CD4-positive, alpha-beta T cell treated with Interleukin-6 at 100 ng/mL for 8 hours (primary cell): ENCODE data around the gene NRIP1.
"Not testable (repeated sequence)": the region's sequence is repeated elsewhere in the genome, so short reads cannot be mapped to it uniquely, and the experiment has no call there.

Source experiments
- DNase-seq: peaks from one replicate; pipeline ENCODE4 v3.0.0-alpha.2; 2020; ENCODE audit warnings: mixed read lengths, low spot score

The NRIP1 gene

DNA sequence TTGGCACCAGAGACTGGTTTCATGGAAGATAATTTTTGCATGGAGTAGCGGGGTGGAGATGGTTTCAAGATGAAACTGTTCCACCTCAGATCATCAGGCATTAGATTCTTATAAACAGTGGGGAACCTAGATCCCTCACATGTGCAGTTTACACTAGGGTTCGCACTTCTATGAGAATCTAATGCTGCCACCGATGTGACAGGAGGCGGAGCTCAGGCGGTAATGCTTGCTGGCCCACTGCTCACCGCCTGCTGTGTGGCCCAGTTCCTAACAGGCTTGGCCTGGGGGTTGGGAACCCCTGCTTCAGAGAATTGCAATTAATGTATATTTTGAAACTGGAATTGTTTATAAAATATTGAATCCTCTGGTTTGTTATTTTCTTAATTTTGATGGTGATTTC, 92.1 kb downstream of the NRIP1 start:
- DNase-seq: no peak

DNA sequence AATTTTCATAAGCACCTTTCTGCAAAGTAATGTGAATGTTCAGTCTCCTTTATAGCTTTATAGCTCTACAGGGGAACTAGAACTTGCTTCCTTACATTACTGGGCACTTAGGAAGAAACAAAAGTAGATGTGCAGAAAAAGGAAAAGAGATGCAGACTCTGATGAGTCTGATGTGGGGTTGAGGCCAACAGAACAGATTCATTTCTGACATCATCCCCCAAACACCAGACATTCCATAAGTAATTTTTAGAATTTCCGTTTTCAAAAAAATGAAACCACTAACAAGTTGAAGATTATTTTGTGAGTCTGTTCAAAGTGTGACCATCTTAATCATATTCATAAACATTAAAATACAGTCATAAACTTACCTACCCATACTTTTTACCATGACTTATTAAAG, 96.0 kb downstream of the NRIP1 start:
- no peak for DNase-seq

DNA sequence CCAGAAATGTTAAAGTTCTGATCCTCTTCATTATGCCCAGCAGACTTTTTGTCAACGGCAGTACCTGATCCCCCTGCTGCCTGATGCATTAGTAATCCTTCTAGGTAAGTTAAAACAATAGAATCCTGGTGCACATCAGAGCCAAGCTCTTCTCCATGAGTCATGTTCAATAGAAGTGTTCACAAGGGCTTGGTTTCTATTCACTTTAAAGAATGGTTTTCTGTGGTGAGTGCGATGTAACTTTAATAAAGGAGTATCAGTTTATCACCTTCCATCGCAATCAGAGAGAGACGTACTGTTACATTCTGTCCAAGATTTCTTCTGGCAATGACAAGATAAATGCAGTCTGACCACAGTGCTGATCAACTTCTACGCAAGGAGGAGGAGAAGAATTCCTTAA, 96.8 kb downstream of the NRIP1 start:
- DNase-seq: no peak

DNA sequence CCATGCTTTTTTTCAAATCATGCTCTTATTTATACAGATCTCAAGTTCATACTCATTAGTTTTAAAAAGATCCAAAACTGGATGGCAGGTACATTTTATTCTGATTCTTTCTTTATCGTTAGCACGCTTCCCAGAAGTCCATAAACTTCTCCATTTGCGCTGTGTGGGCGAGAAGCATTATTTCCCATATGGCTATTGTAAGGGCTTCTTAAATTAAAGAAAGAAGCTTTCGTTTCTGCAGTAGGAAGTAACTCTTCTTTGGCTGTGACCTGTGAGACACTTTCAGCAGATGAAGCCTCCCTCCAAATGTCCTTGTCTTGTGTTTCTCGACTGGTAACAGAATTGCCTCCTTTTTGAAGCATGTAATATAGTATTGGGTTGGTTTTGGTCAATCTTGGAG, 100.2 kb downstream of the NRIP1 start:
- DNase-seq: no peak

DNA sequence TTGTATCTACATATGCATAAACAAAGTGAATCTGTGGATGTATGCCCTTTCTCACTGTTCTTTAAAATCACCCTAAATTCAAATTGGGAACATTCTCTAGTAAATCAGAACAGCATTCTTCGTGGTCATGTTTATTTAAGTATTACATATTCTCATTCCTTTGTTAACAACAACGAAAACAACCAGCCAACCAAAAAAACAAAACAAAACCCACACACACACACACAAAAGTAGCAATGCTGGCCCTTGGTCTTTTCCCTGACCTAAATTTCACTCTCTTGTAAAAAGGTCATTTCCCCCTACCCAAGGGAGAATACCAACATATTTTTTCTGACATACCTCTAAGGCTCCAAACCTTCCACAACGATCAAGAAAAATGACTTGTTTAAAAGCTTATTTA, 102.6 kb downstream of the NRIP1 start:
- no peak for DNase-seq

DNA sequence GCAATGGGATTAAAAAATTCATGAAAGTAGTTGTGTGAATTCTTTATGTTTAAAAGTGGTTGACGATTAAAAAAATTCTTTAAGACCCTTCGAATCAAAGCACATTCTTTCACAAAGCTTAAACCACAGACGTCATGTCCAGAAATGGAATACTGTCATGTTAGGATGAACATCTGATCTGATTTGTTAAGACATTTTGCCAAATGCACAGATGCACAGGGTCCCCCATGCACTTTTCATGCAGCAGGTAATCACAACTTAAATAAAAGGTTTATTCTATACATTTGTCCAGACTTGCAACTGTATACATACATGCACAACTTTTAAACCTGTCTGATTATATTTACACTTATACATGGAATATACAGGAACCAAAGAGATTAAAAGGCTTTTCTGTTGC, 103.3 kb downstream of the NRIP1 start:
- DNase-seq: no peak

DNA sequence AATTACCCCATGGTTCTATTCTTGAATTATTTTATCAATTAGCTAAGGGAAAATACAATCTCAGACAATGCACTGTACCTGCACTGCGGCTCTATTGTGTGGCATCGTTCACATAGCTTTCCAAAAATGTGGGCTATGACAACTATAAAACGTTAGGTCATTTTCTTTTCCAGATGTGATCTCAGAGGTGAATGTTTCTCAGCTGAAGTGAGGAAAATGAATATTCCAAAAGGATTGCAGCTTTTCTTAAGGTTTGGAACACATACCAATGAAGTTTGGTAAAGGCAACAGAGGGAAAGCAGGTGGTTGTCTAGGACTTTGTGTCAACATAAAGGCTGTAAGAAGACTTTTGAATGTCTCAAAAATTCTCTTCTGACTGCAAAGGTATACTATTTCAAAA, 105.5 kb downstream of the NRIP1 start:
- DNase-seq: no peak

DNA sequence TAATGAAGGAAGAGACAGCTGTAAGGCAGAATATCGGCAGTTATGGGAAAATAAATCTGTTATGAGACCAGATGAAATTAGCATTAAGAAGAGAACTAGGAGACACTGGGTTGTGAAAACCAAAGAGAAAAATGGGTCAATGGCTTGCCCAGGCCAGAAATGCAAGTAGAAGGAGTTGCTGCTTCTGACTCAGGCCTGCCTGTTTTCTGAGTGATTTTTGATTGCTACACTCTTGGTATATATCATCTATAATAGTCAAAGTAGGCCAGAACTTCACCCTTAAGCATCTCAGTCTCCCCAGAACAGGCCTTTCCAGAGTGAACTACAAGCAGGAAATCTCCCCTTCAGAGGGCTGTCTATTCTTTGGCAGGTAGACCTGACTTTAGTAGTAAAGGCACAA, 107.0 kb downstream of the NRIP1 start:
- DNase-seq: no peak

DNA sequence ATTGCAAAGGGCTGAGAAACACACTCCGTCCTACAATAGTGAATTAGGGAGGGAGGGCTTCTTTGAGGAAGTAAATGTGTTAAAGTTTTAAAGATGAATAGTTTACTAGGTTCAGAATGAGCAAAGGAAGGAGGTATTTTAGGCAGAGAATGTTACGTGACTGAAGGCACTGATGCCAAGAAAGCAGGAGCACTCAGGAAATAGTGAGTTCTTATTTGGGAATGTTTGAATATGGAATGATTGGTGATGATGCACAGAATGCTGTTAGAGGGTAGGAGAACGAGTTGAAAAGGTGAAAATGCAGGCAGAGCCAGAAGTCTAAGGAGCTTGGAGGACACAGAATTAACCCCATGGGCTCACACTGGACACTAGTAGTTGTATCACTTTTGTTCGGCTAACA, 108.0 kb downstream of the NRIP1 start:
- DNase-seq: no peak

DNA sequence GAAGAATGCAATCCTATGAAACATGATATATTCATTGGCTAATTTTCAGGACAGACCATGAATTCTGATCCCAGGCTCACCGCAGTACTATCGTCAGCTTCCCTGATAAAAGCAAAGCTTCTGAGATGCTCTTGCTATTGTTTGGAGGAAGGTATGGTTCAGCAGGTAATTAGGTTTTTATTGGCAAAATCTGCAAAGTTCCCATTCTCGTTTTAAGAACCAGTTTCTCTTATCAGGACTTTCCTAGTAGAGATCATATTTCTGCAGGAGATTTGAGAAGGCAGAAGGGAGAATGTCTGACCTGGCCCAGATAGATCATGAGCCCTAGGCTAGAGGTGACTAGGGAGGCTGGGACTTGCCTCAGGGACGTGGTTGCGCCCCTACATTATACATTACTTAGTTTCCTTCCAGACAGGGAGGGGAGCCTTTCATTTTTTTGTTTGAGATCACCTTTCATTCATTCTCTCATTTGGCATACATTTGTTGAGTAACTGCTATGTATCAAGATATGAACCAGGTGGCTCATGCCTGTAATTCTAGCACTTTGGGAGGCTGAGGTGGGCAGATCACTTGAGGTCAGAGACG, 108.8 kb downstream of the NRIP1 start:
- no peak for DNase-seq

DNA sequence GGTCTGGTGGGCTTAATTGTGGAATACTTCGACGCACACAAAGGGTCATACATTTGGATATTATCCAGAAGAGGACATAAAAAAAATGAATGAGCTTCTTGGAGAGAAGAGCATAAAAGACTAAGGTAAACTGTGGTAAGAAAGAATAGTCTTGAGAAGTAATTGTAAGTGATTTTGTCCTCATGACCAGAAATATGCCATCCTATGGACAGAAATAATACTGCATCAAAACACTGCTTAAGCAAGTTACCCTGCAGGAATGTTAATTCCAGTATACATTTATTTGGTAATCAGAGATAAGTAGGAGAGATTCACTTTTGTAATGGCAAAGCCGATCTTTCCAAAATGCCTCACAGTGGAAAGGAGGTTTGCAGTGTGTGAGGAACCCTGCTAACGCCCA, 111.9 kb downstream of the NRIP1 start:
- DNase-seq: no peak

DNA sequence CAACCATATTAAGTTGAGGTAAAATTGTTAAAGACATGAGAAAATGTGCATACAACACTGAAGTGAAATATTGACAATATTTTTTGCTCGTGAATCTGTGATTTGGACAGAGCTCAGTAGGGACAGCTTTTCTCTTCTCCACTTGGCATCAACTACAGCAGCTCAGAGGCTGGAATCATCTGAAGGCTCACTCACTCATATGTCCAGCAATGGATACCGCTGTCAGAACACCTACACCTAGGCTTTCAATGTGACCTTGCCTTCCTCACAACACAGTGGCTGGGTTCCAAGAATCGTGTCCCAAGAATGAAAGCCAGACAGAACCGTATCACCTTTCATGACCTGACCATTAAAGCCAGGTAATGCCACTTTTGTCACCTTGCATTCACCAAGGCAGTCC, 115.2 kb downstream of the NRIP1 start:
- DNase-seq: no peak

DNA sequence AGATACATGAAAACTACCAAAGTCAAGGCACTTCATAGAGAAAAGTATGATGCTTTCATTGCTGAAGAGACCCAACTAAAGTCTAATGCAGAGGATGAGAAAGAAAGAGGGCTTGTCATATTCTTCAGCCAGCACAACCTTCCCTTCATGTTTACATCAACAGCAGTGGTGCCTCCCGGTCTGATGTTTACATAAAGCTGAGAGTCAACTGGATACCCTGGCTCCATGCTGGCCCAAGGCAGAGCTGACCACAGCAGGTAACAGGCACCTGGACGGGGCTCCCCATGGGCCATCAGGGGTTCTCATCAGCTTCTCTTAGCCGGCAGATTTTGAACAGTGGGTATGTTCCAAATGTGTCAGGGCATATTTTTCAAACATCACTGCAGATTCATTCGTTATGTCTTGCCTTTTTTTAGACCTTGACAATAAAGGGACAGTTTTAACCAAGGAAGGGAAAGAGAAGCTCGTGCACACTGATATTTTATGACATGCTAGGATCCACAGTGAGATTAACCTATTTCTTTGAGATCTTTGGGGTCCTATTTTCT, 117.1 kb downstream of the NRIP1 start:
- no peak for DNase-seq

DNA sequence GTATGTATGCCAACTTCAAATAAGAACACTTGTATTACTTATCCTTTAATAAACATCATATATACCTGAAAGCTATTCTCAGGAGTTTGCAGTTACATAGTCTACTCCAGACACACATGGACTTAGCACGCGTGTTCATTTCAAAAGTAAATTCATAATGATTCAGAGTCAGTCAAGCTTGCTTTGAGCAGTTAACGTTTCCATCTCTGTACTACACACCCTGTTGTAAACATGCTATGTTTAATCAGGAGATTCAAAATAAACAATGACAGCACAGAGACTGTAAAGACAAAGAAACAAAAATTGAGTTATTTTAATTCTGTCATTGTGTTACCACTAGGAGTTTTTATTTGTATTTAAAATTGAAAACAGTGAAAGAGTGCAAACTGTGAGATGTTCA, 119.6 kb downstream of the NRIP1 start:
- no peak for DNase-seq

DNA sequence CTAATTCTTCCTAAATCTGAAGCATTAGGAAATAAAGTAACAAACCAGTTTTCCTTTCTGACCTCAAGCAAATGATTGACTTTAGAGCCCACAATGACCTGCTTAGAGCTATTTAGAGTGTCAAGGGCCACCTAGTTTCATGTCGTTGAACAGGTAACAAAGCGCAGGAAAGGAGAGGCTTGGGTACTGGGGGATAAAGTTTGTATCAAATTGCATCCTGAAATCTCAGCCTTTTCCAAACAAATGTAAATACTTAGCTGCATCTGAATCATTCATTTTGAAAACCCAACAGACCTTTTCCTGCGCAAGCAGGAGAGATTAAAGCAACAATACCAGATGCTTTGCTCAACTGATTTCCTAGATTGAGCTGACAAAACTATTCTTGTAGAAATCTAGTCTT, 121.2 kb downstream of the NRIP1 start:
- no peak for DNase-seq

DNA sequence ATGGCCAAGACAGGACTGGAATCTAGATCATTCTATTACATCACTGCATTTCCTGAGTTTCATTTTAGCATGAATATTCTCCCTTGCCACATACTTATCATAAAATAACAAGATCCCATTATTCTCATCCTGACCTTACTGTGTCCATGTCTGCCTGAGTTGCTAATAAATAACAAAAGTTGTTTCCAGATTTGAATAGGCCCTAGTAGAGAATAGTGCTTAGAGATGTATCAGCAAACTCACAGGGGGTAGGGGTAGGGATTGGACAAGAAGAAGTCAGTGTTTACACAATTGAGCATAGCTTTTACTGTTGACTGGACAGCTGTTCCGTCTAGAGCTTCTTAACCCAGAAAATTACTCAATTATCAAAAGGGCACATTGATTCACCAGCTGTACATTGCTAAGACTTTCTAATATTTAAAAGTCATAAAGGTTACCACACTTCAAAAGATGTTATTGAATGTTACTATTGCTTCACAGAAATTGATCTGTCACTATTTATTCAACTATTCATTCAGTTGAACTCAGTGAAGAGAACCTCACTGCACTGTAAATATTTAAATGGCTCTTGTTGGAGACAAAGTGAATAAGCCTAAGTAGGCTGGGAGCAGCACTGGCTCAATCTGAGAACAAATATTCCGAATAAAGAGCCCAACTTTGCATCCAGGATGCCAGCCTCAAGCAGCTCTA, 121.9 kb downstream of the NRIP1 start:
- no peak for DNase-seq

DNA sequence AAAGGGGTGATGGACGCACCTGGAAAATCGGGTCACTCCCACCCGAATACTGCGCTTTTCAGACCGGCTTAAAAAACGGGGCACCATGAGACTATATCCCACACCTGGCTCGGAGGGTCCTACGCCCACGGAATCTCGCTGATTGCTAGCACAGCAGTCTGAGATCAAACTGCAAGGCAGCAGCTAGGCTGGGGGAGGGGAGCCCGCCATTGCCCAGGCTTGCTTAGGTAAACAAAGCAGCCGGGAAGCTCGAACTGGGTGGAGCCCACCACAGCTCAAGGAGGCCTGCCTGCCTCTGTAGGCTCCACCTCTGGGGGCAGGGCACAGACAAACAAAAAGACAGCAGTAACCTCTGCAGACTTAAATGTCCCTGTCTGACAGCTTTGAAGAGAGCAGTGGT, 137.5 kb downstream of the NRIP1 start:
- DNase-seq: not testable (repeated sequence)

DNA sequence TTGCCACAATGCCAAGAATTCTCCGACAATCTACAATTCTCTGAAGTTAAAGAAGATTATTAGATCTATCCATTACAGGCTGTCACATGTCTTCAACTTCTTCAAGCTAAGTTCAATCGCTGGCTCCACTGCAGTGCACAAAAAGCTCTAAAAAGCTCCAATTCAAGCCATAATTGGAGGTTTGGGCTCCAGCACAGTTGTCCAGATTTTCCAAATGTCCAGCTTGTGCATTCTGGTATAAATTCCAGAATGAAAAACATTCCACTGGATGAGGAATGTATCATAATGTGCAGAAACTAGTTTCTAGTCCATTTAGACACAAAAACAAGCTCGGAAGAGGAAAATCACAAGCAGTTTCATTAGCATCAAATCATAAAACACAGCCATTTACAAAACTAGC, 138.6 kb downstream of the NRIP1 start:
- DNase-seq: no peak

DNA sequence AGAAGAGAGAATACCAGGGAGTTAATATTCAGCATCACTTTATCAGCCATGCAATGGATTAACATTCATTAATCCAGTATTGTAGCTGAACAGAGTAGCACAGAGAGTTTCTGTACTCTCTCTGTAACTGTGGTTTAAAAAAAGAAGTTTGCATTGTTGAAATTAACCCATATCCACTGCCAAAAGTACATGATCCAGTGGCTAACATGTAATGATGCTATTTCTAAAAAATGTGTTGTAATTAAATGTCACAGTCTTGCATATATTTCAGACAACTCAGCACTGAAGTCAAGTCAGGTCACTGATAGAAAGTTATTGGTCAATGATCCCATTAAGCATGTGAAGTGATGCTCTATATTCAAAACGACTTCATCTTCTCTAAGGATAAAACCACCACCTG, 141.3 kb downstream of the NRIP1 start:
- no peak for DNase-seq

DNA sequence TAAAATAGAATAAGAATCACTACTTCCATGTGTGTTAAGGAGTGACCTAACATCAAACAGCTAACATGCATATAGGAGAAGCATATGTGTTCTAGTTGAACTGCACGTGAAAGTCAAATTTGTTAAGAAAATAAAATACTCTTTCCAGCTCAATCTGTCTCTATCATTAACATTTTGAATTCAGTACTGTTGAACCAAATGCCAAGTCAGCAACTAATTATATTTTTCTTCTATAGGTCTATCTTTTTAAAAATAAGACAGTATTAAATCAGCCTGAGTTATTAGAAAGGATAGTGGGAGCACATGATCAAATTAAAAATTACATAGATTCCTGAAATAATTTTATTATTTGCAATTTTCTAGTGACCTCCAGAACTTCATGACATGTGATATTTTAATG, 141.8 kb downstream of the NRIP1 start:
- no peak for DNase-seq

DNA sequence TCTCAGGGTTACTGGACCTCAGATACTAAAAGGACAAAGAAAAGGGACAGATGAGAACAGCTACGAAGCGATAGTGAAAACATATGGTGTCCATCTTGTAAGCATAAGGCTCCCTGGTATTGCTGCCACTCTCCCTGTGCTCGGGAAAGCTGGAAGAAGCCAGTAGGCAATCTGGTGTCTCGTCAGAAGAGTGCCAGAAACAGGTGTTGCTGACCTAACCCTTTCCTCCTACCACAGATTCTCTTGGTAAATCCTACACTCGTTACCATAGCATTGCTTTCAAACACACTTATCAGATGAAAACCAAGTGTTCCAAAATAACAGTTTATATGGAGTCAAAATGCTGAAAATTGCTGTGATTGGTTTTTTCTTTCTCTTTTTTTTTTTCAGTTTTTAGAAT, 146.3 kb downstream of the NRIP1 start:
- DNase-seq: no peak

DNA sequence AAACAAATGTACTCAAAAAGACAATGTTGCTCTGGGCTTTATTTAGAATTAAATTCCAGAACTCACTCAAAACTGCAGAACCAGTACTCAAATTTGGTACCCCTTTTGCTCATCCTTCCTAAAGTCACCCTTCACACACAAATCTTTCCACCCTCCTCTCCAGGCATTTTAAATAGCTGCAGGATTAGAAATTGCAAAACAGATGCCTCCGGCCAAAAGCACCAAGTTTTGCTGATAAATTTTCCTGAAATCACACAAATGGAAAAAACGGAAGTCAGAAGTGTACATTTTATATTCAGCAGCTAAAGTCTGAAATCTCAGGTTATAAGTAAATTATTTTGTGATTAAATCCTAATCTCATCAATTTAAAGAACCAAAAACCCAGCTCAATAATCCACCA, 147.0 kb downstream of the NRIP1 start:
- DNase-seq: no peak

DNA sequence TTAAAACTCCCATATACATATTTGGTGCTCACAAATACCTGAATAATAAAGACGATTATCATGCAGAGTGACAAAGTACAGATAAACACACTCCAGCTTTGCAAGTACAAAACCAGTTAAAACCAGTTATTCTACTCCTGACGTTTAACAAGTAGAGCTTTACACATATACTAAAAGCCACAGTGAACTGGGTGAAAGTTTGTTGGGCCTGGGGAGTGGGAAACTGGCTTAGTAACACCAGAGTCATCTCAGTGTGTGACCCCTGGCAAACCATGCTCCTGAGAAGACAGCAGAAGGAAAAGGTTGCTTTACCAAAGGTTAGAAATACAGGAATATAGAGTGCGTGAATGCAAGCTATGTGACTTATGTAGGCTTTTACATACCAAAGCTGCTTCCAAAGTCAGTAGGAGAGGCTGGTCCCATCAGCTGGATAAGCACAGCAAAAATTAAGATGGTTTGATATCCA, 148.1 kb downstream of the NRIP1 start:
- no peak for DNase-seq

DNA sequence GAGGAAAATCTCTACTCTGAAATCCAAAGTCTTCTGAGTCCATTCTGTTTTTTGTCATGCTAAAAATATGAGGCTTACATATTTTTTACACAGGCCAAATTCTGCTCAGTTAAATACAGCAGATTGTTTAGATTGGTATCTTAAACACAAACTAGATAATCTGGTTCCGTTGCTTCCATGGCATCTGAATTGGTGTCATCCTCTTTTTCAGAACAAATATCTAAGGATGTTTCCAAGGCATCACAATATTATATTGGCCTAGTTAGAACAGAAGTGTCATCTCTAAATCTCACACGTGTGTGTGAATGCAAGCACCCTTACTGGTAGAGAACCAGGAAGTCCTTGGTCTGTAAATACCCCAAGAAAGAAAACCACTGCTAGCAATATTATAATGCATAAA, 151.2 kb downstream of the NRIP1 start:
- no peak for DNase-seq
